HepG2 (cell line): ENCODE results near the gene ENO2. TPM values are rescaled to one million over a fixed set of nuclear protein-coding genes. Genes with fewer than 3 reads are reported as not detected.

Experiments
- ARHGAP35 ChIP-seq: sonication (generic); formaldehyde crosslinking; IDR thresholded peaks from 2 replicates; pipeline ENCODE4 v1.9.0; 2022; ENCODE audit warnings: mild to moderate bottlenecking, inconsistent platforms, moderate library complexity, missing genetic modification reagents, borderline replicate concordance
- EEA1 ChIP-seq: sonication (generic); formaldehyde crosslinking; IDR thresholded peaks from 2 replicates; pipeline ENCODE4 v1.5.1; 2020; ENCODE audit warnings: mild to moderate bottlenecking, missing genetic modification reagents, borderline replicate concordance
- FOXP1 ChIP-seq, 2 experiments: fragments of 450-650 bp in 1 of 2; IDR thresholded peaks; 2 replicates each; pipeline ENCODE4 v1.6.1; 2017 to 2018; ENCODE audit warnings: antibody characterized with exemption in 1 of 2
- HES4 ChIP-seq: sonication (generic); formaldehyde crosslinking; IDR thresholded peaks from 2 replicates; pipeline ENCODE4 v1.9.0; 2021; ENCODE audit warnings: mild to moderate bottlenecking, missing genetic modification reagents, borderline replicate concordance
- HHEX ChIP-seq: IDR thresholded peaks from 2 replicates; pipeline ENCODE4 v1.6.1; 2016; ENCODE audit warnings: control low read depth
- HMG20B ChIP-seq: conservative IDR thresholded peaks from 2 replicates; pipeline ENCODE4 v1.6.1; 2016; ENCODE audit warnings: missing genetic modification reagents, missing compliant biosample characterization
- KDM2A ChIP-seq: sonication (generic); formaldehyde crosslinking; IDR thresholded peaks from 2 replicates; pipeline ENCODE4 v1.4.0; 2020; ENCODE audit warnings: low read depth, missing genetic modification reagents, borderline replicate concordance
- MIER3 ChIP-seq: IDR thresholded peaks from 2 replicates; pipeline ENCODE4 v1.6.1; 2016; ENCODE audit warnings: missing compliant biosample characterization, borderline replicate concordance
- MLLT10 ChIP-seq: sonication (generic); formaldehyde crosslinking; IDR thresholded peaks from 2 replicates; pipeline ENCODE4 v1.4.0; 2020; ENCODE audit warnings: missing genetic modification reagents
- NR2C2 ChIP-seq: sonication (generic); formaldehyde crosslinking; IDR thresholded peaks from 2 replicates; pipeline ENCODE4 v1.4.0; 2020; ENCODE audit warnings: missing genetic modification reagents, mild to moderate bottlenecking, moderate library complexity, borderline replicate concordance
- PBX2 ChIP-seq: IDR thresholded peaks from 2 replicates; pipeline ENCODE4 v1.6.1; 2016; ENCODE audit warnings: control low read depth
- SATB2 ChIP-seq: sonication (generic); formaldehyde crosslinking; IDR thresholded peaks from 2 replicates; pipeline ENCODE4 v1.5.0; 2020; ENCODE audit warnings: missing genetic modification reagents
- SIN3A ChIP-seq: IDR thresholded peaks from 2 replicates; pipeline ENCODE4 v1.6.1; 2011; ENCODE audit warnings: low read depth, mild to moderate bottlenecking, control low read depth, low read length, borderline replicate concordance
- SP1 ChIP-seq, 2 experiments: fragments of 450-650 bp in 1 of 2; sonication (generic) in 1 of 2; formaldehyde crosslinking in 1 of 2; IDR thresholded peaks; 2 replicates each; pipeline versions ENCODE4 v1.4.0 to v1.6.1; 2016 to 2020; ENCODE audit warnings: missing genetic modification reagents in 1 of 2
- ZBED4 ChIP-seq: sonication (generic); formaldehyde crosslinking; IDR thresholded peaks from 2 replicates; pipeline ENCODE4 v1.4.0; 2020; ENCODE audit warnings: missing genetic modification reagents, borderline replicate concordance
- ZNF264 ChIP-seq: sonication (generic); formaldehyde crosslinking; IDR thresholded peaks from 2 replicates; pipeline ENCODE4 v1.4.0; 2020; ENCODE audit warnings: missing genetic modification reagents
- ZNF354B ChIP-seq: sonication (generic); formaldehyde crosslinking; IDR thresholded peaks from 2 replicates; pipeline ENCODE4 v1.8.0; 2022; ENCODE audit warnings: mild to moderate bottlenecking, missing genetic modification reagents
- ZNF569 ChIP-seq: sonication (generic); formaldehyde crosslinking; IDR thresholded peaks from 2 replicates; pipeline ENCODE4 v1.5.0; 2020; ENCODE audit warnings: mild to moderate bottlenecking, missing genetic modification reagents, moderate library complexity, borderline replicate concordance
- ZNF670 ChIP-seq: sonication (generic); formaldehyde crosslinking; IDR thresholded peaks from 2 replicates; pipeline ENCODE4 v1.8.0; 2022; ENCODE audit warnings: mild to moderate bottlenecking, missing genetic modification reagents, borderline replicate concordance
- ZNF709 ChIP-seq: sonication (generic); formaldehyde crosslinking; IDR thresholded peaks from 2 replicates; pipeline ENCODE4 v1.5.0; 2020; ENCODE audit warnings: mild to moderate bottlenecking, missing genetic modification reagents
- ZNF781 ChIP-seq: sonication (generic); formaldehyde crosslinking; IDR thresholded peaks from 2 replicates; pipeline ENCODE4 v1.5.1; 2020; ENCODE audit warnings: borderline replicate concordance, mild to moderate bottlenecking, missing genetic modification reagents; ENCODE audit errors: not compliant biosample characterization
- ZNF800 ChIP-seq: sonication (generic); formaldehyde crosslinking; IDR thresholded peaks from 2 replicates; pipeline ENCODE4 v1.4.0; 2020; ENCODE audit warnings: missing genetic modification reagents
- polyA plus RNA-seq, 8 experiments: library from polyadenylated mRNA; depleted of rRNA in 3 of 8; stranded (reverse) in 7 of 8; unstranded in 1 of 8; fragments of >200 nt; fragmentation: Illumina TruSeq in 4 of 8; extraction: Trizol in 4 of 8; gene quantifications; 2 replicates each; pipeline versions ENCODE4 v1.2.1 to v1.2.3, GENCODE V29; 2011 to 2016; ENCODE audit warnings: low read depth in 4 of 8, missing spikeins in 1 of 8, mixed read lengths in 1 of 8; ENCODE audit not compliant: insufficient read depth in 1 of 8
- total RNA-seq, 5 experiments: library from RNA; depleted of rRNA; stranded (reverse); fragments of >200 nt; fragmentation: Illumina TruSeq; extraction: Trizol; gene quantifications; 2 replicates each; pipeline ENCODE4 v1.2.3, GENCODE V29; 2016; ENCODE audit warnings: low read depth in 1 of 5

The ENO2 gene
- total and polyA plus RNA-seq, 2 of the 13 experiments (the other 11 are each of a cell fraction or from before 2014, with no cell fraction given) = 19.3 to 136 TPM

- no peak; the same call in 1 of the 2 replicates for TF ChIP-seq FOXP1 (IDR thresholded peaks at IDR 0.05)
- peak; percentile 51; the same call in 1 of the 2 replicates for TF ChIP-seq FOXP1 (CRISPR knock-in tag; IDR thresholded peaks at IDR 0.05)
- TF ChIP-seq ZNF354B (CRISPR knock-in tag) = peak; percentile 71; the same call in 1 of the 2 replicates
- TF ChIP-seq MIER3 = peak; percentile 66; the same call in 1 of the 2 replicates
- no peak; the same call in none of the 2 replicates for TF ChIP-seq KDM2A (CRISPR knock-in tag)
- no peak; the same call in 1 of the 2 replicates for TF ChIP-seq ZNF569 (CRISPR knock-in tag)
- TF ChIP-seq HHEX (CRISPR knock-in tag) = no peak; the same call in 1 of the 2 replicates
- TF ChIP-seq ARHGAP35 = no peak
- TF ChIP-seq MLLT10 (CRISPR knock-in tag) = no peak
- peak; percentile 35 for TF ChIP-seq ZNF264 (CRISPR knock-in tag)
- peak; percentile 92 for TF ChIP-seq SIN3A
- peak; percentile 84; the same call in 1 of the 2 replicates for TF ChIP-seq ZNF709 (CRISPR knock-in tag)
- TF ChIP-seq ZNF781 (CRISPR knock-in tag) = peak; percentile 70
- no peak for TF ChIP-seq SATB2 (CRISPR knock-in tag)
- TF ChIP-seq SP1 (IDR thresholded peaks at IDR 0.05) = no peak
- peak; percentile 59; the same call in 1 of the 2 replicates for TF ChIP-seq SP1 (CRISPR knock-in tag; IDR thresholded peaks at IDR 0.05)
- TF ChIP-seq HES4 (CRISPR knock-in tag) = peak; percentile 32; the same call in 1 of the 2 replicates
- TF ChIP-seq NR2C2 (CRISPR knock-in tag) = peak; percentile 43
- no peak for TF ChIP-seq PBX2 (CRISPR knock-in tag)
- TF ChIP-seq ZNF670 (CRISPR knock-in tag) = no peak; the same call in 1 of the 2 replicates
- peak; percentile 29; the same call in 1 of the 2 replicates for TF ChIP-seq ZNF800 (CRISPR knock-in tag)
- no peak for TF ChIP-seq EEA1 (CRISPR knock-in tag)
- TF ChIP-seq HMG20B (CRISPR knock-in tag) = peak; percentile 82; the same call in 1 of the 2 replicates
- TF ChIP-seq ZBED4 (CRISPR knock-in tag) = peak; percentile 81; the same call in 1 of the 2 replicates
Observed at GRCh38 chr12:6943722-6944380, 29.5 kb downstream of the ENO2 start, which contains the start of the genes C12orf57 and RNU7-1 (continued).
